Measurements from ENCODE around the gene ANXA11. TPM values are rescaled to one million over a fixed set of nuclear protein-coding genes. Genes with fewer than 3 reads are reported as not detected.

The ANXA11 gene
- total and polyA plus RNA-seq, 9 of the 15 experiments (the other 6 are each of a cell fraction or from before 2014, with no cell fraction given), result 43.6 to 212 (median 109) TPM

GRCh38 chr10:80187465-80188409, 17.6 kb downstream of the ANXA11 start (continued):
- TF ChIP-seq TSC22D4 (tag; IDR thresholded peaks at IDR 0.05) (no peak), ARHGAP35 (IDR thresholded peaks at IDR 0.05; ENCODE audit: partially characterized antibody) (no peak), DDX20 (tag; IDR thresholded peaks at IDR 0.05; ENCODE audit: low read depth) (no peak), RNF2 (IDR thresholded peaks at IDR 0.05) (no peak; the same call in 1 of the 2 replicates)
- TF ChIP-seq, protein P1, sequence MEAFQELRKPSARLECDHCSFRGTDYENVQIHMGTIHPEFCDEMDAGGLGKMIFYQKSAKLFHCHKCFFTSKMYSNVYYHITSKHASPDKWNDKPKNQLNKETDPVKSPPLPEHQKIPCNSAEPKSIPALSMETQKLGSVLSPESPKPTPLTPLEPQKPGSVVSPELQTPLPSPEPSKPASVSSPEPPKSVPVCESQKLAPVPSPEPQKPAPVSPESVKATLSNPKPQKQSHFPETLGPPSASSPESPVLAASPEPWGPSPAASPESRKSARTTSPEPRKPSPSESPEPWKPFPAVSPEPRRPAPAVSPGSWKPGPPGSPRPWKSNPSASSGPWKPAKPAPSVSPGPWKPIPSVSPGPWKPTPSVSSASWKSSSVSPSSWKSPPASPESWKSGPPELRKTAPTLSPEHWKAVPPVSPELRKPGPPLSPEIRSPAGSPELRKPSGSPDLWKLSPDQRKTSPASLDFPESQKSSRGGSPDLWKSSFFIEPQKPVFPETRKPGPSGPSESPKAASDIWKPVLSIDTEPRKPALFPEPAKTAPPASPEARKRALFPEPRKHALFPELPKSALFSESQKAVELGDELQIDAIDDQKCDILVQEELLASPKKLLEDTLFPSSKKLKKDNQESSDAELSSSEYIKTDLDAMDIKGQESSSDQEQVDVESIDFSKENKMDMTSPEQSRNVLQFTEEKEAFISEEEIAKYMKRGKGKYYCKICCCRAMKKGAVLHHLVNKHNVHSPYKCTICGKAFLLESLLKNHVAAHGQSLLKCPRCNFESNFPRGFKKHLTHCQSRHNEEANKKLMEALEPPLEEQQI (IDR thresholded peaks at IDR 0.05), result no peak
- TF ChIP-seq, protein P2, sequence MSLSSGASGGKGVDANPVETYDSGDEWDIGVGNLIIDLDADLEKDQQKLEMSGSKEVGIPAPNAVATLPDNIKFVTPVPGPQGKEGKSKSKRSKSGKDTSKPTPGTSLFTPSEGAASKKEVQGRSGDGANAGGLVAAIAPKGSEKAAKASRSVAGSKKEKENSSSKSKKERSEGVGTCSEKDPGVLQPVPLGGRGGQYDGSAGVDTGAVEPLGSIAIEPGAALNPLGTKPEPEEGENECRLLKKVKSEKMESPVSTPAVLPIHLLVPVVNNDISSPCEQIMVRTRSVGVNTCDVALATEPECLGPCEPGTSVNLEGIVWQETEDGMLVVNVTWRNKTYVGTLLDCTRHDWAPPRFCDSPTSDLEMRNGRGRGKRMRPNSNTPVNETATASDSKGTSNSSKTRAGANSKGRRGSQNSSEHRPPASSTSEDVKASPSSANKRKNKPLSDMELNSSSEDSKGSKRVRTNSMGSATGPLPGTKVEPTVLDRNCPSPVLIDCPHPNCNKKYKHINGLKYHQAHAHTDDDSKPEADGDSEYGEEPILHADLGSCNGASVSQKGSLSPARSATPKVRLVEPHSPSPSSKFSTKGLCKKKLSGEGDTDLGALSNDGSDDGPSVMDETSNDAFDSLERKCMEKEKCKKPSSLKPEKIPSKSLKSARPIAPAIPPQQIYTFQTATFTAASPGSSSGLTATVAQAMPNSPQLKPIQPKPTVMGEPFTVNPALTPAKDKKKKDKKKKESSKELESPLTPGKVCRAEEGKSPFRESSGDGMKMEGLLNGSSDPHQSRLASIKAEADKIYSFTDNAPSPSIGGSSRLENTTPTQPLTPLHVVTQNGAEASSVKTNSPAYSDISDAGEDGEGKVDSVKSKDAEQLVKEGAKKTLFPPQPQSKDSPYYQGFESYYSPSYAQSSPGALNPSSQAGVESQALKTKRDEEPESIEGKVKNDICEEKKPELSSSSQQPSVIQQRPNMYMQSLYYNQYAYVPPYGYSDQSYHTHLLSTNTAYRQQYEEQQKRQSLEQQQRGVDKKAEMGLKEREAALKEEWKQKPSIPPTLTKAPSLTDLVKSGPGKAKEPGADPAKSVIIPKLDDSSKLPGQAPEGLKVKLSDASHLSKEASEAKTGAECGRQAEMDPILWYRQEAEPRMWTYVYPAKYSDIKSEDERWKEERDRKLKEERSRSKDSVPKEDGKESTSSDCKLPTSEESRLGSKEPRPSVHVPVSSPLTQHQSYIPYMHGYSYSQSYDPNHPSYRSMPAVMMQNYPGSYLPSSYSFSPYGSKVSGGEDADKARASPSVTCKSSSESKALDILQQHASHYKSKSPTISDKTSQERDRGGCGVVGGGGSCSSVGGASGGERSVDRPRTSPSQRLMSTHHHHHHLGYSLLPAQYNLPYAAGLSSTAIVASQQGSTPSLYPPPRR (CRISPR knock-in tag; IDR thresholded peaks at IDR 0.05; ENCODE audit: borderline replicate concordance), result no peak
- TF ChIP-seq, protein P3, sequence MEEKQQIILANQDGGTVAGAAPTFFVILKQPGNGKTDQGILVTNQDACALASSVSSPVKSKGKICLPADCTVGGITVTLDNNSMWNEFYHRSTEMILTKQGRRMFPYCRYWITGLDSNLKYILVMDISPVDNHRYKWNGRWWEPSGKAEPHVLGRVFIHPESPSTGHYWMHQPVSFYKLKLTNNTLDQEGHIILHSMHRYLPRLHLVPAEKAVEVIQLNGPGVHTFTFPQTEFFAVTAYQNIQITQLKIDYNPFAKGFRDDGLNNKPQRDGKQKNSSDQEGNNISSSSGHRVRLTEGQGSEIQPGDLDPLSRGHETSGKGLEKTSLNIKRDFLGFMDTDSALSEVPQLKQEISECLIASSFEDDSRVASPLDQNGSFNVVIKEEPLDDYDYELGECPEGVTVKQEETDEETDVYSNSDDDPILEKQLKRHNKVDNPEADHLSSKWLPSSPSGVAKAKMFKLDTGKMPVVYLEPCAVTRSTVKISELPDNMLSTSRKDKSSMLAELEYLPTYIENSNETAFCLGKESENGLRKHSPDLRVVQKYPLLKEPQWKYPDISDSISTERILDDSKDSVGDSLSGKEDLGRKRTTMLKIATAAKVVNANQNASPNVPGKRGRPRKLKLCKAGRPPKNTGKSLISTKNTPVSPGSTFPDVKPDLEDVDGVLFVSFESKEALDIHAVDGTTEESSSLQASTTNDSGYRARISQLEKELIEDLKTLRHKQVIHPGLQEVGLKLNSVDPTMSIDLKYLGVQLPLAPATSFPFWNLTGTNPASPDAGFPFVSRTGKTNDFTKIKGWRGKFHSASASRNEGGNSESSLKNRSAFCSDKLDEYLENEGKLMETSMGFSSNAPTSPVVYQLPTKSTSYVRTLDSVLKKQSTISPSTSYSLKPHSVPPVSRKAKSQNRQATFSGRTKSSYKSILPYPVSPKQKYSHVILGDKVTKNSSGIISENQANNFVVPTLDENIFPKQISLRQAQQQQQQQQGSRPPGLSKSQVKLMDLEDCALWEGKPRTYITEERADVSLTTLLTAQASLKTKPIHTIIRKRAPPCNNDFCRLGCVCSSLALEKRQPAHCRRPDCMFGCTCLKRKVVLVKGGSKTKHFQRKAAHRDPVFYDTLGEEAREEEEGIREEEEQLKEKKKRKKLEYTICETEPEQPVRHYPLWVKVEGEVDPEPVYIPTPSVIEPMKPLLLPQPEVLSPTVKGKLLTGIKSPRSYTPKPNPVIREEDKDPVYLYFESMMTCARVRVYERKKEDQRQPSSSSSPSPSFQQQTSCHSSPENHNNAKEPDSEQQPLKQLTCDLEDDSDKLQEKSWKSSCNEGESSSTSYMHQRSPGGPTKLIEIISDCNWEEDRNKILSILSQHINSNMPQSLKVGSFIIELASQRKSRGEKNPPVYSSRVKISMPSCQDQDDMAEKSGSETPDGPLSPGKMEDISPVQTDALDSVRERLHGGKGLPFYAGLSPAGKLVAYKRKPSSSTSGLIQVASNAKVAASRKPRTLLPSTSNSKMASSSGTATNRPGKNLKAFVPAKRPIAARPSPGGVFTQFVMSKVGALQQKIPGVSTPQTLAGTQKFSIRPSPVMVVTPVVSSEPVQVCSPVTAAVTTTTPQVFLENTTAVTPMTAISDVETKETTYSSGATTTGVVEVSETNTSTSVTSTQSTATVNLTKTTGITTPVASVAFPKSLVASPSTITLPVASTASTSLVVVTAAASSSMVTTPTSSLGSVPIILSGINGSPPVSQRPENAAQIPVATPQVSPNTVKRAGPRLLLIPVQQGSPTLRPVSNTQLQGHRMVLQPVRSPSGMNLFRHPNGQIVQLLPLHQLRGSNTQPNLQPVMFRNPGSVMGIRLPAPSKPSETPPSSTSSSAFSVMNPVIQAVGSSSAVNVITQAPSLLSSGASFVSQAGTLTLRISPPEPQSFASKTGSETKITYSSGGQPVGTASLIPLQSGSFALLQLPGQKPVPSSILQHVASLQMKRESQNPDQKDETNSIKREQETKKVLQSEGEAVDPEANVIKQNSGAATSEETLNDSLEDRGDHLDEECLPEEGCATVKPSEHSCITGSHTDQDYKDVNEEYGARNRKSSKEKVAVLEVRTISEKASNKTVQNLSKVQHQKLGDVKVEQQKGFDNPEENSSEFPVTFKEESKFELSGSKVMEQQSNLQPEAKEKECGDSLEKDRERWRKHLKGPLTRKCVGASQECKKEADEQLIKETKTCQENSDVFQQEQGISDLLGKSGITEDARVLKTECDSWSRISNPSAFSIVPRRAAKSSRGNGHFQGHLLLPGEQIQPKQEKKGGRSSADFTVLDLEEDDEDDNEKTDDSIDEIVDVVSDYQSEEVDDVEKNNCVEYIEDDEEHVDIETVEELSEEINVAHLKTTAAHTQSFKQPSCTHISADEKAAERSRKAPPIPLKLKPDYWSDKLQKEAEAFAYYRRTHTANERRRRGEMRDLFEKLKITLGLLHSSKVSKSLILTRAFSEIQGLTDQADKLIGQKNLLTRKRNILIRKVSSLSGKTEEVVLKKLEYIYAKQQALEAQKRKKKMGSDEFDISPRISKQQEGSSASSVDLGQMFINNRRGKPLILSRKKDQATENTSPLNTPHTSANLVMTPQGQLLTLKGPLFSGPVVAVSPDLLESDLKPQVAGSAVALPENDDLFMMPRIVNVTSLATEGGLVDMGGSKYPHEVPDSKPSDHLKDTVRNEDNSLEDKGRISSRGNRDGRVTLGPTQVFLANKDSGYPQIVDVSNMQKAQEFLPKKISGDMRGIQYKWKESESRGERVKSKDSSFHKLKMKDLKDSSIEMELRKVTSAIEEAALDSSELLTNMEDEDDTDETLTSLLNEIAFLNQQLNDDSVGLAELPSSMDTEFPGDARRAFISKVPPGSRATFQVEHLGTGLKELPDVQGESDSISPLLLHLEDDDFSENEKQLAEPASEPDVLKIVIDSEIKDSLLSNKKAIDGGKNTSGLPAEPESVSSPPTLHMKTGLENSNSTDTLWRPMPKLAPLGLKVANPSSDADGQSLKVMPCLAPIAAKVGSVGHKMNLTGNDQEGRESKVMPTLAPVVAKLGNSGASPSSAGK (IDR thresholded peaks at IDR 0.05), result no peak

Measured in K562 (cell line).